GM19324 (cell line): ENCODE results near the gene MARCHF7.
"Not testable (repeated sequence)": the region's sequence is repeated elsewhere in the genome, so short reads cannot be mapped to it uniquely, and the experiment has no call there.

Source experiments
- ATAC-seq: cut with Tn5 transposase; IDR thresholded peaks from one replicate; pipeline ENCODE4 v1.9.1; 2021; ENCODE audit warnings: mild to moderate bottlenecking, moderate library complexity; ENCODE audit not compliant: unreplicated experiment, low FRiP score

MARCHF7 gene, protein sequence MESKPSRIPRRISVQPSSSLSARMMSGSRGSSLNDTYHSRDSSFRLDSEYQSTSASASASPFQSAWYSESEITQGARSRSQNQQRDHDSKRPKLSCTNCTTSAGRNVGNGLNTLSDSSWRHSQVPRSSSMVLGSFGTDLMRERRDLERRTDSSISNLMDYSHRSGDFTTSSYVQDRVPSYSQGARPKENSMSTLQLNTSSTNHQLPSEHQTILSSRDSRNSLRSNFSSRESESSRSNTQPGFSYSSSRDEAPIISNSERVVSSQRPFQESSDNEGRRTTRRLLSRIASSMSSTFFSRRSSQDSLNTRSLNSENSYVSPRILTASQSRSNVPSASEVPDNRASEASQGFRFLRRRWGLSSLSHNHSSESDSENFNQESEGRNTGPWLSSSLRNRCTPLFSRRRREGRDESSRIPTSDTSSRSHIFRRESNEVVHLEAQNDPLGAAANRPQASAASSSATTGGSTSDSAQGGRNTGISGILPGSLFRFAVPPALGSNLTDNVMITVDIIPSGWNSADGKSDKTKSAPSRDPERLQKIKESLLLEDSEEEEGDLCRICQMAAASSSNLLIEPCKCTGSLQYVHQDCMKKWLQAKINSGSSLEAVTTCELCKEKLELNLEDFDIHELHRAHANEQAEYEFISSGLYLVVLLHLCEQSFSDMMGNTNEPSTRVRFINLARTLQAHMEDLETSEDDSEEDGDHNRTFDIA

GRCh38 chr2:159712143-159712928, at the start of gene MARCHF7:
Gene MARCHF7 (plus strand): TSS chr2:159712506. CDS start chr2:159729023, 16,517 bp downstream.
- peak; percentile 95 for ATAC-seq

GRCh38 chr2:159667423-159667822, 44.9 kb upstream of the MARCHF7 start:
- ATAC-seq: not testable (repeated sequence)

GRCh38 chr2:159671047-159671446, 41.3 kb upstream of the MARCHF7 start:
- ATAC-seq: no peak

DNA sequence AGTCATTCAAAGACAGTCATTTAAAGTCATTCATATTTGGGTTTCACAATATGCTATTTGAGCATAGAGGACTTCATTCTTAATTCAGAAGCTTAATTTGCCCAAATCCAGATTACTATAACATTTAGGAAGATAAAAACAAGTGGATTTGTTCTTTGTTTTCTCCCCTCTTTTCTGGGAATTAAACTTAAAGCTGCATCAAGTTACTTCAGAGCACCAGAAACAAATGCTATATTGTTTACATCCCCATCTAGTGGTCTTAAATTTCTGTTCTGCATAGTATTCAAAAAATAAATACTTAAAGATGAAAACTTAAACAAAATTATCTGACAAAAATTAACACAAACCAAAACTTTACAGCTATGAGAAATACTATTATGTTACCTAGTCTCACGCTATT, 34.7 kb upstream of the MARCHF7 start:
- no peak for ATAC-seq

DNA sequence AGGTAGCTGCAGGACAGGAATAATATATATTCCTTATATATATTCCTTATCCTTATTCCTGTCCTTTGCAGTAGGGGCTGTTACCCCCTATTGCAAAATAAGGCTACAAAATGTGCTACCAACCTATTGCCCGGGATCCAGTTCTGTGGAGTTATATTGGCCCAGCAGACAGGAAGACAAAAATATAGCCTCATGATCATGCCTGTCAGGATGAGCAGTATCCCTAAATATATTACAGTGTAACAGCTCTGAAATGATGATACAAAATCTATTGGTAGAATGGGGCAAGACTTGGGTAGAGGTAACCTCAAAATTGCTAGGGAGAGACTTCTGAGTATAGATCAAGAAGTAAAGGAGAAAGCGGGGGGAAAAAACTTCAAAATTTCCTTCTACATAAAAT, 31.6 kb upstream of the MARCHF7 start:
- no peak for ATAC-seq

DNA sequence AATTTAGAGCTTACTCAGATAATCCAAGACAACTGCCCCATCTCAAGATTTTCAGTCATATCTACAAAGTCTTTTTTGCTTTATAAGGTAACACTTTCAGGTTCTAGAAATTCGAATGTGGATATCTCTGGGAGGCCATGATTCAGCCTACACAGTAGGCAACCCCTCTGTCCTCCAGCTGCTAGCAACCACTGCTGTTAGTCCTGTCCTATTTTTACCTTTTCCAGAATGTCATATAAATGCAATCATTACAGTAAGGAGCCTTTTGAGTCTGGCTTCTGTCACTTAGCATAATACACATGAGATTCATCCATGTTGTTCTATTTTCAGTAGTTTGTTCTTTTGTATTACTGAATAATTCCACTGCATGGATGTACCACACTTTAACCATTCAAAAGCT, 28.5 kb upstream of the MARCHF7 start:
- ATAC-seq: no peak

DNA sequence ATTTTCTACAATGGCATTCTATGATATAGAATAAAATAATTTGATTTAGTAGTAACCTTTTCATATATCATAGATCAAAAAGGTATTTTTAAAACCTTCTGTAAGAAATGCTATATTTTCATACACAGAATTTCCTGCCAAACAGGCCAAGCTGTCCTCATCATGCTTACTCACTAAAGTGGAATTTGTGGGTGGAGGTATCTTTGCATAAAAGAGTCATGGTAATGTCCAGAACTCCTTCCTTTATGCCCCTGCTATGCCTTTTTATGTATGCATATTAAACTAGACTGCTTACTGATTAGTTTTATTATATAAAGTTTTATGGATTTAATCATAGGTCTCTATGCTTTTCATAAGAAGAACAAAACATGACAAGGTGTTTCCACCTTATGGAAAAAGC, 27.5 kb upstream of the MARCHF7 start:
- ATAC-seq: no peak

DNA sequence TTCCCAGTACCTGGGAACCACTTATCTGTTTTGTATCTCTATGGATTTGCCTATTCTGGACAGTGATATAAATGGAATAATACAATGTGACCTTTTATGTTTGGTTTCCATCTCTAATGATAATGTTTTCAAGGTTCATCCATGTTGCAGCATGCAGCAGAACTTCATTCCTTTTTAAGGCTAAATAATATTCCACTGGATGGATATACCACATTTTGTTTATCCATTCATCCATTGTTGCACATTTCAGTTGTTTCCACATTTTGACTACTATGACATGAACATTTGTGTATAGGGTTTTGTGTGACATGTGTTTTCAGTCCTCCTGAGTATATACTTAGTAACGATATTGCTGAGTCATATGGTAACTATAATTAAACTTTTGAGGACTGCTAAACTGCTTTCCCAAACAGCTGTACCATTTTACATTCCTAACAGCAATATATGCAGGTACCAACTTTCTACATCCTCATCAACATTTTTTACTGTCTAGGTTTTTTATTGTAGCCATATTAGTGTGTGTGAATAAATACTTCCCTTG, 17.7 kb upstream of the MARCHF7 start:
- ATAC-seq: no peak

DNA sequence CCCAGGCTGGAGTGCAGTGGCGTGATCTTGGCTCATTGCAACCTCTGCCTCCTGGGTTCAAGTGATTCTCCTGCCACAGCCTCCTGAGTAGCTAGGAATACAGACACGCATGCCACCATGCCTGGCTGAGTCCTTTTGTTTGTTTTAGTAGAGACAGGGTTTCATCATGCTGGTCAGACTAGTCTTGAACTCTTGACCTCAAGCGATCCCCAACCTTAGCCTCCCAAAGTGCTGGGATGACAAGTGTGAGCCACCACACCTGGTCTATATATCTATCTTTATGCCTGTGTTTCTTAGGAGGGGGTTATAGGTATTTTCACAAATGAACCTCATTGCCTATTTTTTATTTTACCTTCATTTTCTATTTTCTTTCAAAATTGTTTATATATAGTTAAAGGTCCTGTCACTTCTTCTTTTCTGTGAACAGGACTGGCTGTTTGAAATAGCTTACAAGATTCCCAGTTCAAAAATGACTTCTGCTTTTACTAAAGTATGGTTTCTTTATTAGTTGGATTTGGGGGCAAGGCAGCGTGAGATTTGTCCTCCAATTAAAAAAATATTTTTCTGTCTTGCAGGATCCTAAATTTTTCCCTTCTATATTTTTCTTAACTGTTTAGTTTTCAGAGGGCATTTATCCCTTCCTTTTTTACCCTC, 16.4 kb upstream of the MARCHF7 start:
- no peak for ATAC-seq

- ATAC-seq: no peak
These were observed 8.8 kb upstream of the MARCHF7 start for GRCh38 chr2:159703491-159703890.

DNA sequence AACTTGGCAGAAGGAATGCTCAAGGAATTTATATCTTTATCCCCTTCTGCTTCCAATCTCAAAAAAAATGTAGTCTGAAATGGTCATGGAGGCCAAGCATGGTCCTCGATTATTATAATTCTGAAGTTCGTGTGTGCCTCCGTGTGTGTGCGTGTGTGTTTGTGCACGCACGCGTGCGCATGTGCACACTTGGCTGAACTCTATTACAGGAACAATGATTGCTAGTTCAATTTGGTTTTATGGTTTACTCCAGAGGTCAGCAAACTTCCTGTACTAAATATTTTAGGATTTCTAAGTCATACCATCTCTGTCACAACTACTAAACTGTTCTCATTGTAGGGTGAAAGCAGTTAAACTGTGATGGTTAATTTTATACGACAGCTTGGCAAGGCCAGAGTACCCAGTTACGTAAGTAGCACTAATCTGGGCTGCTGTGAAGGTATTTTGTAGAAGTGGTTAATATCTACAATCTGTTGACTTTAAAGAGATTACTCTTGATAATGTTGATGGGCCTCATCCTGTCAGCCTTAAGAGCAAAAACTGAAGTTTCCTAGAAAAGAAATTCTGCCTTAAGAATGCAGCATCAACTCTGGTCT, 5.8 kb upstream of the MARCHF7 start:
- ATAC-seq: no peak

DNA sequence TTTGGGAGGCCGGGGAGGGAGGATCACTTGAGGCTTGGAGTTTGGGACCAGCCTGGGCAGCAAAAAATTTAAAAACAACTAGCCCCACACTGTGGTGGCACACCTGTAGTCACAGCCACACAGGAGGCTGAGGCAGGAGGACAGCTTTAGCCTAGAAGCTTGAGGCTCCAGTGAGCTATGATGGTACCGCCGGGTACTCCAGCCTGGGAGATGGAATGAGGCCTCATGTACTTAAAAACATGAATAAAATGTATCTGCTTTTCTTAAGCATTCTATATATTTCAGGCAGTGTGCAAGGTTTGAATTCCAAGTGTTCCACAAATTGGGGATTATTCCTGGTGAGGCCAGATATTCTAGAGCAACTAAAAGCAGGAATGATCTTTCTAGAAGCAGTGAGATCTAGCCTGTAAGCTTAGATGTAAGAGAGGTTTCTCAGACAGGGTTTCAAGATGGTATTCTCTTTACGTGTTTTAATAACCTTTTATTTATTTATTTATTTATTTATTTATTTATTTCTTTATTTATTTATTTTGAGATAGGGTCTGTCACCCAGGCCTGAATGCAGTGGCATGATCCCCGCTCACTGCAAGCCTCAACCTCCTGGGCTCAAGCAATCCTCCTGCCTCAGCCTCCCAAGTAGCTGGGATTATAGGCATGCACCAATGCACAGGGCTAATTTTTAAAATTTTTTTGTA, 4.1 kb upstream of the MARCHF7 start:
- no peak for ATAC-seq

- ATAC-seq: no peak
These were observed 1.6 kb upstream of the MARCHF7 start for GRCh38 chr2:159710601-159711180.

GRCh38 chr2:159711562-159712142, 654 bp upstream of the MARCHF7 start:
- no peak for ATAC-seq

- ATAC-seq: no peak
These were observed 669 bp downstream of the MARCHF7 start for GRCh38 chr2:159712929-159713420.

- no peak for ATAC-seq
These were observed 1.4 kb downstream of the MARCHF7 start for GRCh38 chr2:159713631-159714246.

DNA sequence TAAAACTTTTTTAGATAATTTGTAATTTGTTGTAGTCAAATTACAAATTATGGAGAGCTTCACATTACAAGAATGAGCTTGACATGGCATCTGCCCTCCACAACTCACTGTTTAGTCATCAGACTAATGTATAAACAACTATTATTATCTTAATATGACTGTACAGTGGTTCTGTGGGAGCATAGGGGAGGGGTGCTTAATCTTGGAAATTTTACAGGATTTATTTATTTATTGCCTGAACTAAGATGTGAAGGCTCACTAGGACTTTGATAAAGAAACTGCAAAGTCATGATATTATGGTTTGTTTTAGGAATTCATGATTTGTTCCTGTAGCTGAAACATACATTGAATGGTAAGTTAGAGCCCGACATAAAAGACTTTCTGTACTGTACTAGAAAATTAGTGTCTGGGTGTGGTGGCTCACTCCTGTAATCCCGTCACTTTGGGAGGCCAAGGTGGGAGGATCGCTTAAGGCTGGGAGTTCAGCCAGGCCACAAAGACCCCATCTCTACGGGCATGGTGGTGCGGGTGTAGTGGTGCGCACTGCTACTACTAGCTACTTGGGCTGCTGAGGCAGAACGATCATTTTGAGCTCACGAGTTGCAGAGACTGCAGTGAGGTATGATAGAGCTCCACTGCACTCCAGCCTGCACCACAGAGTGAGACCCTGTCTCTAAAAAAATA, 2.1 kb downstream of the MARCHF7 start:
- no peak for ATAC-seq
